ENCODE data around the gene LYZL6.
"Not testable (repeated sequence)": the region's sequence is repeated elsewhere in the genome, so short reads cannot be mapped to it uniquely, and the experiment has no call there.

Gene LYZL6

GRCh38 chr17:35944151-35944550 is 638 bp upstream of the LYZL6 start:
- DNase-seq: no peak

GRCh38 chr17:35942588-35943186 is 826 bp downstream of the LYZL6 start:
- no peak for DNase-seq

GRCh38 chr17:35938492-35938891 is 5.0 kb downstream of the LYZL6 start:
- DNase-seq: not testable (repeated sequence)

GRCh38 chr17:35936063-35936462 is 7.5 kb downstream of the LYZL6 start:
- DNase-seq: no peak

GRCh38 chr17:35934760-35935159 is 8.8 kb downstream of the LYZL6 start:
- DNase-seq: no peak

- DNase-seq: no peak
Observed at GRCh38 chr17:35932586-35932985, 10.9 kb downstream of the LYZL6 start.

- DNase-seq: no peak
Observed at GRCh38 chr17:35931794-35932425, 11.6 kb downstream of the LYZL6 start.

- peak; percentile 79 to 86 for DNase-seq
Observed at GRCh38 chr17:35930211-35931065, 13.1 kb downstream of the LYZL6 start, which contains the start of gene RDM1. Gene RDM1, minus strand, starts transcription at chr17:35930773. Its CDS starts 46 bp downstream, at chr17:35930727.

- DNase-seq: no peak
Observed at GRCh38 chr17:35927714-35928113, 15.8 kb downstream of the LYZL6 start.

- no peak for DNase-seq
Observed at GRCh38 chr17:35923609-35924114, 19.9 kb downstream of the LYZL6 start.

GRCh38 chr17:35920229-35920628 is 23.3 kb downstream of the LYZL6 start:
- no peak for DNase-seq

- no peak for DNase-seq
Observed at GRCh38 chr17:35918665-35919064, 24.8 kb downstream of the LYZL6 start.

- DNase-seq: no peak
Observed at GRCh38 chr17:35917519-35918213, 25.8 kb downstream of the LYZL6 start.

GRCh38 chr17:35915153-35915964 is 28.2 kb downstream of the LYZL6 start:
- DNase-seq: no peak

GRCh38 chr17:35914354-35914753 is 29.2 kb downstream of the LYZL6 start:
- no peak for DNase-seq

GRCh38 chr17:35913609-35914008 is 29.9 kb downstream of the LYZL6 start:
- DNase-seq: no peak

- no peak for DNase-seq
Observed at GRCh38 chr17:35912942-35913341, 30.6 kb downstream of the LYZL6 start.

GRCh38 chr17:35912339-35912912 is 31.1 kb downstream of the LYZL6 start:
- no peak for DNase-seq

GRCh38 chr17:35909408-35909807 is 34.1 kb downstream of the LYZL6 start:
- no peak for DNase-seq

- no peak for DNase-seq
Observed at GRCh38 chr17:35907691-35908090, 35.8 kb downstream of the LYZL6 start.

GRCh38 chr17:35906926-35907637 is 36.4 kb downstream of the LYZL6 start:
- no peak for DNase-seq
